GM12875 (cell line): Measurements from ENCODE around the gene HOXA6.

Source experiments
- H3K4me3 ChIP-seq: one replicate; pipeline ENCODE4 v1.5.1; 2011; ENCODE audit warnings: low read depth, low read length, control low read depth
- CTCF ChIP-seq: IDR thresholded peaks from 2 replicates; pipeline ENCODE4 v1.5.1; 2011; ENCODE audit warnings: low read depth, mild to moderate bottlenecking, control low read depth, inconsistent platforms, low read length, moderate library complexity, borderline replicate concordance; ENCODE audit not compliant: insufficient read depth

HOXA6 gene

DNA sequence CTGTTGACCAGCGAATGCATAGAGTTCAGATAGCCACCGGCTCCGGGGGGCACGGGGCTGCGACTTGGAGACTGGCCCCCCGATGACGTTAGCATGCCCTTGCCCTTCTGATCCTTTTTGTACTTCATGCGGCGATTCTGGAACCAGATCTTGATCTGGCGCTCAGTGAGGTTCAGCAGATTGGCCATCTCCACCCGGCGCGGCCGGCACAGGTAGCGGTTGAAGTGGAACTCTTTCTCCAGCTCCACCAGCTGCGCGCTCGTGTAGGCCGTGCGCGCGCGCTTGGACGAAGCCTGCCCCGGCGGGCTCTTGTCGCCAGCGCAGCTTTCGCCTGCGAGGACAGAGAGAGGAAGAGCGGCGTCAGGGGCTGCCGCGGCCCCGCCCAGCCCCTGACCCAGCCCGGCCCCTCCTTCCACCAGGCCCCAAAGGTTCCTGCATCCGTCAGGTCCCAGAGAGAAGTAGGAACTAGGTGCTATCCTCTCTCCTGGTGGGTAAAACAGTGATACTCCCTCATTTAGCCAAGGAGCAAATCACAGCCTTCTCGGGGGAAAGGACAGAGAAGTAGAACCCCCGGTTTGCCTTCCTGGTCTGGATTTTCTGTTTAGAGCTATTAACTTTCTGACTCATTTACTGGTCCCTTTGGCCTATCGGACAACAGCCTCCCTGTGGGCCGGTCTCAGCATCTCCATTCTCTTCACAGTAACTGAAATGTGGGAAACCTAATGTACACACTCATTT is 39.0 kb downstream of the HOXA6 start:
- no peak for TF ChIP-seq CTCF
- no peak overlapping the region for H3K4me3 ChIP-seq

- H3K4me3 ChIP-seq, result no peak overlapping the region
- no peak for TF ChIP-seq CTCF
Observed at GRCh38 chr7:27107391-27108381, 39.9 kb downstream of the HOXA6 start.

GRCh38 chr7:27106901-27107240 is 40.7 kb downstream of the HOXA6 start:
- TF ChIP-seq CTCF, result no peak
- H3K4me3 ChIP-seq, result no peak overlapping the region

DNA sequence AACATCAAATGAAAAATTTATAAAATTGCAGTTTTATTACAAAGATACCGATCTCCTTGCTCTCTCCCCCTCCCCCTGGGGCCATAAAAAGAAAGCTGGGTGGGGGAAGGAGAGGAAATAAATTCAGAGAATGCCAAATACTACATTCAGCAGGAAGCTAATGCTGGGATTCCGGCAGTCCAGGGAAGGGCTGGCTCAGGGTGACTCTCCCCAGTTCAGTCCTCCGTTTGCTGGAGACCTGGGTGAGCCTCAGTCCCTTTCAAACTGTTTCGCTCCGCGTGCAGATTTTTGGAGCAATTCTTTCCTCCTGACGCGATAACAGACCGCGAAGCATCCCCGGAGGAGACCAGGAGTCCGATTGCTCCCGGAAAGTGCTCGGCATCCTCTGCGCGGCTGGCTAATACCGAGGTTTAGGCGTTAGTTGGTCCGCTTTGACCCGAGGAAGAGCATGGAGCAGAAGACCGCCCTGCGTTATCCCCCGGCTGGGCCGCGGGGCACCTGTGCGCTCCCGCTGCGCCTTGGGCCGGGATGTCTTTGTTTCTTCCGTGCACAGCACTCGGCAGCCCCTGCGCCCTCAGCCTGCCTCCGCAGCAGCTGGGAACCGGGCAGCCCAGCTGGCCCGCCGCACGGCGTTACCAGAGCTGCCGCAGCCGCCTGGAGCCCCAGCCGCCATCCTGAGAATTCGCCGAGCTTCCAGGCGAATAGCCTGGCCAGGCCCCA is 41.2 kb downstream of the HOXA6 start:
- H3K4me3 ChIP-seq, result no peak overlapping the region
- TF ChIP-seq CTCF, result no peak

- no peak overlapping the region for H3K4me3 ChIP-seq
- TF ChIP-seq CTCF, result no peak
Observed at GRCh38 chr7:27105301-27106031, 42.1 kb downstream of the HOXA6 start.

DNA sequence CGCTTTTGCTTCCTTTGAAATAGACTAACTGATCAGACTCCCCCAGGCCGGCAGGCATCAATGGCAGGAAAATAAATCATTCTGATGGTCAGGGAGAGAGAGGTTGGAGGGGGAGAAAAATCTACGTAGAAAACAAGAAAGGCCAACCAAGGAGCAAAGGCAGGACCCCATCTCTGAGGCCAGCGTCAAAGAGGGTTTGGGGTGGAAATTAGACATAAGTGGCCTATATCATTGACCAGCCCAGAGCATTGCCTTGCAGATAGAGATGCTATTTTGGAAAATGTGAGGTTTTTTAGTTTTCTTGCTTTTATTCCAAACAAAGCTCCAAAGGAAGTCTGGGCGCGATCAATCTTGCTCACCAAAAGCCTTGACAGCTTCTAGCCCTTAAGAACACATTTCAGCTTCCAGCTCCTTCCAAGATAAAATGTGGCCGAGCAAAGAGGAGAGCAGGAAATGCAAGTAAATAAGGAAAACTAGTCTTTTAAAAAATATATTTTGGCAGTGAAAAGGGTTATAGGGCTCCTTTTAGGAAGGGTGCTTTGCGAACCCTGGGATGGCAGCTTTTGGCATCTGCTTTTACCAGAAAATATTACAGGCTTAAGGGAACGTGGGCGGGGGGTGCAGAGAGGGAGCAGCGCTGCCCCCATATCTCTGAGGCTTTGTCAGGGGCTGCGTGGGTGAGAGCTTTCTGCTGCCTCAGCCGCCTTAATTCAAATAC is 43.1 kb downstream of the HOXA6 start:
- TF ChIP-seq CTCF, result no peak
- H3K4me3 ChIP-seq, result no peak overlapping the region
